Left hindlimb (tissue), 1 donor: Measurements from ENCODE around the gene SLC22A16.
"Not testable (repeated sequence)": the region's sequence is repeated elsewhere in the genome, so short reads cannot be mapped to it uniquely, and the experiment has no call there.

ENCODE experiments used
- DNase-seq: peaks from one replicate; pipeline ENCODE4 v3.0.0-alpha.2; 2018

SLC22A16 gene

GRCh38 chr6:110476046-110476849 lies at the start of gene SLC22A16:
Gene SLC22A16, minus strand, starts transcription at chr6:110476613. Its CDS starts 39 bp downstream, at chr6:110476574.
- DNase-seq = peak; percentile 44

- no peak for DNase-seq
Observed at GRCh38 chr6:110525001-110525400, 48.6 kb upstream of the SLC22A16 start.

- DNase-seq = no peak
Observed at GRCh38 chr6:110524305-110524704, 47.9 kb upstream of the SLC22A16 start.

GRCh38 chr6:110523451-110524021 lies 47.1 kb upstream of the SLC22A16 start:
- no peak for DNase-seq

GRCh38 chr6:110522427-110522826 lies 46.0 kb upstream of the SLC22A16 start:
- DNase-seq = no peak

- DNase-seq = no peak
Observed at GRCh38 chr6:110520992-110521543, 44.7 kb upstream of the SLC22A16 start.

- no peak for DNase-seq
Observed at GRCh38 chr6:110520209-110520965, 44.0 kb upstream of the SLC22A16 start.

- no peak for DNase-seq
Observed at GRCh38 chr6:110517601-110518281, 41.3 kb upstream of the SLC22A16 start.

GRCh38 chr6:110517034-110517433 lies 40.6 kb upstream of the SLC22A16 start:
- DNase-seq = no peak

- DNase-seq = no peak
Observed at GRCh38 chr6:110514818-110515217, 38.4 kb upstream of the SLC22A16 start.

- DNase-seq = no peak
Observed at GRCh38 chr6:110512991-110513390, 36.6 kb upstream of the SLC22A16 start.

GRCh38 chr6:110512549-110512948 lies 36.1 kb upstream of the SLC22A16 start:
- DNase-seq = not testable (repeated sequence)

- DNase-seq = no peak
Observed at GRCh38 chr6:110511401-110511800, 35.0 kb upstream of the SLC22A16 start.

GRCh38 chr6:110509617-110510241 lies 33.3 kb upstream of the SLC22A16 start:
- no peak for DNase-seq

GRCh38 chr6:110504891-110505290 lies 28.5 kb upstream of the SLC22A16 start:
- DNase-seq = not testable (repeated sequence)

- DNase-seq = no peak
Observed at GRCh38 chr6:110495949-110496348, 19.5 kb upstream of the SLC22A16 start.

GRCh38 chr6:110493253-110493800 lies 16.9 kb upstream of the SLC22A16 start:
- DNase-seq = no peak

GRCh38 chr6:110492584-110492983 lies 16.2 kb upstream of the SLC22A16 start:
- no peak for DNase-seq

- no peak for DNase-seq
Observed at GRCh38 chr6:110491644-110492317, 15.4 kb upstream of the SLC22A16 start.

- DNase-seq = no peak
Observed at GRCh38 chr6:110491299-110491643, 14.9 kb upstream of the SLC22A16 start.

- no peak for DNase-seq
Observed at GRCh38 chr6:110490110-110490509, 13.7 kb upstream of the SLC22A16 start.
